HG03097 (cell line): ENCODE data around the gene OSER1.
"Not testable (repeated sequence)": the region's sequence is repeated elsewhere in the genome, so short reads cannot be mapped to it uniquely, and the experiment has no call there.

ENCODE experiments used
- ATAC-seq: cut with Tn5 transposase; IDR thresholded peaks from one replicate; pipeline ENCODE4 v1.9.1; 2021; ENCODE audit not compliant: unreplicated experiment, low FRiP score

Gene OSER1

GRCh38 chr20:44204156-44204831 is 6.3 kb downstream of the OSER1 start:
- ATAC-seq: no peak

DNA sequence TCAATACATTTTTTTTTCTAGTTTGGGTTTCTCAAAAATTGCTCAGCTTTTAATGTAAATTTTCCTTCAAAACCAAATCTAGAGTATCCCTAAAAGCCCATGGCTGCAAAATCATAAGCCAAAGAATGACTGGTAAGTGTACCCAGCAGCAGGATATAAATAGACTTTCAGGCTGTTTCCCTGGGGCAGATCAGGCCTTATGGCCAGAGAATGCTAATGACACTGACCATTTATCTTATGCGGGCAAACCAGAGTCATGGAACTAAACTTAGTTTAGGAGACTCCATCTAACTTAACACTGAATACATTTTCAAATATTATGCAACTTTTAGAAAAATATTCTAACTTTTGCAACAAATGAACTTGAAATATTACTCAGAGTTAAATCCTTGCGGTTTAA is 7.4 kb downstream of the OSER1 start:
- no peak for ATAC-seq

- no peak for ATAC-seq
These were observed 9.6 kb downstream of the OSER1 start for GRCh38 chr20:44200983-44201382.

DNA sequence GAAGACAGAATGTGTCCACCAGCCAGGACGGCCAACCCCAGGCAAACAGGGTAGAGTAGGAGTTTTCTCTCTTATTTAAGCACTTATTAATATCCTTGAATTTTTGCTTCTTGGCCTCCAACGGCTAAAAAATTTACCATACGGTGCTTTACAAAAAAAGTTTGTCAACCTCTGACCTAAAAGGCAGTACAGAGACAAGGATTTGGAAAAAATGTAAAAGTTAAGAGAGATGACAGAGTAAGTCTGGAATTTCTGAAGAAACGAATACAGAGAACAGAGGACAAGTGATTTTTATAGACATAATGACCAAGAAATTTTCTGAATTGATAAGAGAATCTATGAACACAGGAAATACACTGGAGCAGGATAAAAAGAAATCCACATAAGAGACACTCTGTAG is 10.2 kb downstream of the OSER1 start:
- ATAC-seq: no peak

GRCh38 chr20:44199877-44200276 is 10.7 kb downstream of the OSER1 start:
- no peak for ATAC-seq

DNA sequence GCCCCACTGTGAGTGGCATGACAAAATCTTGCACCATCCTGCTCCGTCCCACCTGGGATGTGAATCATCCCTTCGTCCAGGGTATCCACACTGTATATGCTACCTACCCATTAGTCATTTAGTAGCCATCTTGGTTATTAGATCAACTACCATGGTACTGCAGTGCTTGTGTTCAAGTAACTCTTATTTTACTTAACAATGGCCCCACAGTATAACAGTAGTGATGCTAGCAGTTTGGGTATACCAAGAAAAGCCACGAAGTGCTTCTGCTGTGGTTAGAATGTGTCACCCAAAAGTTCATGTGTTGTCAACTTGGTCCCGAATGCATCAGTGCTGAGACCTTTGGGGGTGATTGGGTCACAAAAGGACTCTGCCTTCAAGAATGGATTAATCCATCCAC is 11.7 kb downstream of the OSER1 start:
- ATAC-seq: no peak

- ATAC-seq: no peak
These were observed 14.3 kb downstream of the OSER1 start for GRCh38 chr20:44196271-44196670.

- ATAC-seq: no peak
These were observed 15.0 kb downstream of the OSER1 start for GRCh38 chr20:44195605-44196004.

DNA sequence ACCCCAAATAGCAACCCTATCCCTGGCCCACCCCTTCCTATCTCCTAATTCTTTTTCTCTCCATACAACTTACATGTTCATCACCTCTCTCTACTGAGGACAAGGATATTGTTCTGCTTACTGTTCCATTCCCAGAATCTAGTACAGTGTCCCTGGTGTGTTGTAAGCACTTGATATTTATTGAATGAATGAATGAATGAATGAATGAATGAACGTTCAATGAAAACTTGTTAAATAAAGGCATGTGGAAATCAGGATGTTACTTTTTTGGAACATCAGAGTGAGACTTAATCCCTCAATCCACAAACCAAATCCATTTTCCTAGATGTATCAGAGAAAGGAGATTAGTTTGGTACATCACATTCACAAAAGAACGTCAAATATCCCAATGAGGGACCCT is 16.8 kb downstream of the OSER1 start:
- no peak for ATAC-seq

- ATAC-seq: not testable (repeated sequence)
These were observed 18.9 kb downstream of the OSER1 start for GRCh38 chr20:44191640-44192039.

GRCh38 chr20:44190197-44190852 is 20.2 kb downstream of the OSER1 start:
- not testable (repeated sequence) for ATAC-seq

DNA sequence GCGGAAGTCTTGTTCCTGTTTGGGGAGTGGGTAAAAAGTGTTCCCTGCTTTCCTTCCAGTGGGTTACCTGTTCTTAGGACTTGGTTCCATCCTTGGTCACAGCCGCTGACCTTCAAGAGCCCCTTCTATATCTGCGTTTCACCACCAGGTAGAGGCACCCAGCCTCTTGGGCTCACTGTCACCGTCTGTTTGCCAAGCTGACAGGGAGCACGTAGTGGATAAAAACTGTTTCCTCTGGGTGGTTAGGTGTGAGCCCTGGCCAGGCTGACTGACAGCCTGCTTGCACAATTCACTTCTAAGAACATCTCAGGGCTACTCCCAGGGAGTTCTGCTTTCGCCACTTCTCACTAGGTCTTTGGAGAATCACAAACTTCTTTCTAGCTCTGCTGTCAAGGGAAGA is 21.8 kb downstream of the OSER1 start:
- ATAC-seq: no peak

- no peak for ATAC-seq
These were observed 22.5 kb downstream of the OSER1 start for GRCh38 chr20:44187772-44188709.

DNA sequence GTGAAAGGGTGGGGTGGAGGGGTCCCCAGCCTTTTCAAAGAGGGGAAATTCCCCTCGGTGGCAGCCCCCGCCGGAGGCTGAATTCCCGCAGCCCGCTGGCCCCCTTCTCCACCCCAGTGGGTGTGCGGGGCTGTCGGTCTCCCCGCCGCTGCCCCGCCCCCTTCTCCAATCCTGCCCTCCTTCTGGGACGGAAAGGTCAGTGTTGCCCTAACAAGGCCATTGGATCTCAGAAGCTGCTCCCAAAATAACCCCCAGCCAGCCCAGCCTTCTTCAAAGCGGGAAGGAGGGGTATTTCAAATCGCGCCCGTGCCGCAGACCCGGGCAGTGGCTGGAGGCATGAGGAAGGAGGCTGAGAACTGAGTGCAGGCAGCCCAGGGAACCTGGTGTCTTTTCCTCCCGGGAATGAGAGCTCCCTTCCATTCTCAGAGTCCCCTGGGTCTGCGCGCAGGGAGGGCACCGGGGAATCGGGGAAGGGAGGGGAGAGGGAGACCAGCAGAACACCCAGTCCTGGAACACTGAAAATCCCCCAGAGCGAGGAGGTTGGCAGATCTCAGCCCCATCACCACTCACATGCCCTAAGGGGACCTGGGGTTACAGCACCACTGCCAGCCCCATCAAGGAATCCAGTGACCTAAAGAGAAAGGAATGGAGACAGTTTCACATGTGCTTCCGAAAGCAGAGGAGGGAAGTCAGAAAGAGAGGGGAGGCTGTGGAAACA is 23.4 kb downstream of the OSER1 start, which contains the start of gene JPH2:
JPH2 (minus strand) TSS at position 135 of the 718 bp plus-strand sequence. CDS start 483 bp downstream, outside the sequence.
- no peak for ATAC-seq

- no peak for ATAC-seq
These were observed 23.9 kb downstream of the OSER1 start for GRCh38 chr20:44186674-44187053.

- ATAC-seq: no peak
These were observed 24.4 kb downstream of the OSER1 start for GRCh38 chr20:44186201-44186600.

GRCh38 chr20:44185574-44185973 is 25.0 kb downstream of the OSER1 start:
- no peak for ATAC-seq

DNA sequence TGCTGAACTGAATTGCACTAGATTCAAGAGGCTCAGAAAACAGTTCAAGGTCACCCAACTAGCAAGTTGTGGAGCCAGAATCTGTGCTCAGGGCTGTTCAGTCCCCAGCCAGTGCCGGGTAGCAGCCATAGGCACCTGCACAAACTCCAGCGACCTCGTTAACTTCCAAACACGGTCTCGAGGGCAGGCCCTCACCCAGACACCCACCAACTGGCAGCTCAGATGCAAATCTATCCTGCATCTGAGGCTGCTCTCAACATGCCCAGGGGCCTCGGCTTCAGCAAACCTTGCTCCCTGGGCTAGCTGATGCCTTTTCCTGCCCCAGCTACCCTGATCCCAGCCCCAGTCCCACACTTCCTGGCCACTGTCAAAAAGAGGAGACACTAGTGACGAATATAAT is 27.3 kb downstream of the OSER1 start:
- ATAC-seq: no peak

DNA sequence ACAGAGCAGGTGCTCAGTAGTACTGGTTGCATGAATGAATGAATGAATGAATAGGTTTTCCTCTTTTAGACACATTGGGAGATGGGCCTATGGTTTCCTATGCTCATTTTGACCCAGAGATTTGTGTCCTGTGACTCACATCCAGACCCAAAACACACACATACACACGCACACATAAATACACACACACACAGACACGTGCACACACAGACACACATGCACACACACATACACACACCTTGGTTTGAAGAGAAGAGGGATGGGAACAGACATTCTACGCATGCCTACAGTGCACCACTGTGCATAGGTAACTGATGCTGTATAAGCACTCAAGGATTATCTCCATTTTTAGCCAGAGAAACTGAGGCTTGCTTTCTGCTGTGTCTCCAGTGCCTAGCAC is 27.7 kb downstream of the OSER1 start:
- no peak for ATAC-seq

GRCh38 chr20:44182135-44182765 is 28.3 kb downstream of the OSER1 start:
- ATAC-seq: no peak
